ENCODE data around the gene HIVEP1.

GRCh38 chr6:12068899-12069557, 56.9 kb downstream of the HIVEP1 start:
- no peak for TF ChIP-seq CTCF (conservative IDR thresholded peaks at IDR 0.05; ENCODE audit: low read length)
- TF ChIP-seq EZH2phosphoT487 (IDR thresholded peaks at IDR 0.05; ENCODE audit: borderline replicate concordance, low read depth, low read length), result no peak
